Bone marrow (tissue), 2 donors: Measurements from ENCODE around the gene PCDHA7.
"Not testable (repeated sequence)": the region's sequence is repeated elsewhere in the genome, so short reads cannot be mapped to it uniquely, and the experiment has no call there.

Source experiments
- DNase-seq, 2 donors: peaks; one replicate each; lab custom pipeline; 2025; lab: John Stamatoyannopoulos, UW

The PCDHA7 gene

DNA sequence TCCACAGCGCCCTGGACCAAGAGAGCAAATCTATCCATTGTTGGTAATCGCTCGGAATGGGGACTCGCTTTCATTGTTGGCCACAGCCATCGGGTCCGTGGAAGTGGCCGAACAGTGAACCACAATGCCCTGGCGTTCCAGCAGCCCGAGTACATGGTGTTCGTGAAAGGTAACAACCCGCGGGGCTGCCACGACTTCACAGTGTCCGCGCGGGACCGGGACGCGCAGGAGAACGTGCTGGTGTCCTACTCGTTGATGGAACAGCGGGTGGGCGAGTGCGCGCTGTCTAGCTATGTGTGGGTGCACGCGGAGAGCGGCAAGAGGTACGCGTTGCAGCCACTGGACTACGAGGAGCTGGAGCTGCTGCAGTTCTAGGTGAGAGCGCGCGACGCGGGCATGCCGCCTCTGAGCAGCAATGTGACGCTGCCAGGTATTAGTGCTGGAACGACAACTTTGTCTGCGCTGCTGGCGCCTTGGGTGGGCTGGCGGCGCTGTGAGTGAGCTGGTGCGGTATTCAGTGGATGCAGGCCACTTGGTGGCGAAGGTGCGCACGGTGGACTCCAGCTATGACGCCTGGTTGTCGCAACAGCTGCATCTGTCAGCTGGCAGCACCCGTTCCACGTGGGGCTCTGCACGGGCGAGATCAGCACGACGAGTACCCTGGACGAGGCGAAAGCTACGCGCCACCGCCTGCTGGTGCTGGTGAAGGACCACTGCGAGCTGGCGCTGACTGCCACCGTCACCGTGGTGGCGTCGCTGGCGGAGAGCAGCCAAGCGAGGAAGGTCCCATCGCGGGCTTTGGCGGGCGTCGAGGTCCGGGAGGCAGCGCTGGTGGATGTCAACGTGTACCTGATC is 28.6 kb downstream of the PCDHA7 start:
- DNase-seq: no peak

DNA sequence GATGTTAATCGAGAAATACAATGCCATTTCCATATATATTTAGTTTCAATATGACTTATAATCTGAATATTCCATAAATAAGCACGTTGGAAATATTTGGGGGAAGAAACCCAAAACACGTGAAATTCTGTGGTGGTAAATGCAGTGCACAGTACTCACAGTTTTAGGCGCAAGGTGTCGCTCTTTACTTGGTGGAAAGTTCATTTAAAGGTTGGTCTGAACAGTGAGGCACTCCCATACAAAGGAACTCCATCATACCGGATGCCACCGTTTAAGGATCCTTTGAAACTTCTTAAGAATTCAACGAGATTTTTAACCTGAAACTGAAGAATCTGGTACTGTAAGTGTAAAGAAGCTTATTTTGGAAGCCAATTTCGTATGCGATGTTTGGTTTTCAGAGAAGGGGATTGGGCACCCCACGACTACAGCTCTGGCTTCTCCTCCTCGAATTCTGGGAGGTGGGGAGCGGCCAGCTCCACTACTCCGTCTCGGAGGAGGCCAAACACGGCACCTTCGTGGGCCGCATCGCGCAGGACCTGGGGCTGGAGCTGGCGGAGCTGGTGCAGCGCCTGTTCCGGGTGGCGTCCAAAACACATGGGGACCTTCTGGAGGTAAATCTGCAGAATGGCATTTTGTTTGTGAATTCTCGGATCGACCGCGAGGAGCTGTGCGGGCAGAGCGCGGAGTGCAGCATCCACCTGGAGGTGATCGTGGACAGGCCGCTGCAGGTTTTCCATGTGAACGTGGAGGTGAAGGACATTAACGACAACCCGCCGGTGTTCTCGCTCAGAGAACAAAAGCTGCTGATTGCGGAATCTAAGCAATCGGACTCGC is 34.9 kb downstream of the PCDHA7 start, which contains the start of gene PCDHA11:
PCDHA11 (plus strand) TSS at position 237 of the 834 bp plus-strand sequence; CDS start at position 384, 147 bp downstream.
- DNase-seq: no peak

DNA sequence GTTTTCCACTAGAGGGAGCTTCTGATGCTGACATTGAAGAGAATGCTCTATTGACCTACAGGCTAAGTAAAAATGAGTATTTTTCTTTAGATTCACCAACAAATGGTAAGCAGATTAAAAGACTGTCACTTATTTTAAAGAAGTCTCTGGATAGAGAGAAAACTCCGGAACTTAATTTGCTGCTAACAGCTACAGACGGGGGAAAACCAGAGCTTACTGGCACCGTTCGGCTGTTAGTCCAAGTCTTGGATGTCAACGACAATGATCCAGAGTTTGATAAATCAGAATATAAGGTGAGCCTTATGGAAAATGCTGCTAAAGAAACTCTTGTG is 35.5 kb downstream of the PCDHA7 start:
- no peak for DNase-seq

DNA sequence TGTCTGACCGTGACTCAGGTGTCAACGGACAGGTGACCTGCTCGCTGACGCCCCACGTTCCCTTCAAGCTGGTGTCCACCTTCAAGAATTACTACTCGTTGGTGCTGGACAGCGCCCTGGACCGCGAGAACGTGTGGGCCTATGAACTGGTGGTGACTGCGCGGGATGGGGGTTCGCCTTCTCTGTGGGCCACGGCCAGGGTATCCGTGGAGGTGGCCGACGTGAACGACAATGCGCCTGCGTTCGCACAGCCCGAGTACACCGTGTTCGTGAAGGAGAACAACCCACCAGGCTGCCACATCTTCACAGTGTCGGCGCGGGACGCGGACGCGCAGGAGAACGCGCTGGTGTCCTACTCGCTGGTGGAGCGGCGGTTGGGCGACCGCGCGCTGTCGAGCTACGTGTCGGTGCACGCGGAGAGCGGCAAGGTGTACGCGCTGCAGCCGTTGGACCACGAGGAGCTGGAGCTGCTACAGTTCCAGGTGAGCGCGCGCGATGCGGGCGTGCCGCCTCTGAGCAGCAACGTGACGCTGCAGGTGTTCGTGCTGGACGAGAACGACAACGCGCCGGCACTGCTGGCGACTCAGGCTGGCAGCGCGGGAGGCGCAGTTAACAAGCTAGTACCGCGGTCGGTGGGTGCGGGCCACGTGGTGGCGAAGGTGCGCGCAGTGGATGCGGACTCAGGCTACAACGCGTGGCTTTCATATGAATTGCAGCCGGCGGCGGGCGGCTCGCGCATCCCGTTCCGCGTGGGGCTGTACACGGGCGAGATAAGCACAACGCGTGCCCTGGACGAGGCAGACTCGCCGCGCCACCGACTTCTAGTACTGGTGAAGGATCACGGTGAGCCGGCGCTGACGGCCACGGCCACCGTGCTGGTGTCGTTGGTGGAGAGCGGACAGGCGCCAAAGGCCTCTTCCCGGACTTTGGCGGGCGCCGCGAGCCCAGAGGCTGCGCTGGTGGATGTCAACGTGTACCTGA is 36.4 kb downstream of the PCDHA7 start:
- DNase-seq: no peak

DNA sequence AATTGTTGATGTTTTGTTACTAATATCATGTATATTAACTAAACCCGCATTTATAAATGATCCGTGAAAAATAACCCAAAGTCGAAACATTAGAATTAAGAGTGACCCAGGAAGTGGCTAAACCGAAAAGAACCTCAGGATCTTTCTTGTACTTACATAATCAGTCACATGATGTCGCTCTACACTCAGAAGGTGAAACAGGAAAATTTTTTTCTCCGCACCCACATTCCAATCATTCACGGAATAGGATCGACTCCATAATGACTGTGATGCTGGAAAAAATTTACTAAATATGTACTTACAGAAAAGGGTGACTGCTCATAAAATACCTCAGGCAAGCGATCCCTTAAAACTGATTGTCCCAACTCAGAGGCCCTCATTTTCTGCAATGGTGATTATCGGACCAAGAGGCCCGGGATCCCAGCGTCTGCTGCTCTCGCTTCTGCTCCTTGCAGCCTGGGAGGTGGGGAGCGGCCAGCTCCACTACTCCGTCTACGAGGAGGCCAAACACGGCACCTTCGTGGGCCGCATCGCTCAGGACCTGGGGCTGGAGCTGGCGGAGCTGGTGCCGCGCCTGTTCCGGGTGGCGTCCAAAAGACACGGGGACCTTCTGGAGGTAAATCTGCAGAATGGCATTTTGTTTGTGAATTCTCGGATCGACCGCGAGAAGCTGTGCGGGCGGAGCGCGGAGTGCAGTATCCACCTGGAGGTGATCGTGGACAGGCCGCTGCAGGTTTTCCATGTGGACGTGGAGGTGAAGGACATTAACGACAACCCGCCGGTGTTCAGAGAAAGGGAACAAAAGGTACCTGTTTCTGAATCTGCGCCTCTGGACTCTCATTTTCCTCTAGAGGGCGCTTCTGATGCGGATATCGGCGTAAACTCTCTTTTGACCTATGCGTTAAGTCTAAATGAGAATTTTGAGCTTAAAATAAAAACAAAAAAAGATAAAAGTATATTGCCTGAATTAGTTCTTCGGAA is 41.3 kb downstream of the PCDHA7 start, which contains the start of gene PCDHA12:
PCDHA12 (plus strand) TSS at position 224 of the 981 bp plus-strand sequence; CDS start at position 389, 165 bp downstream.
- no peak for DNase-seq

DNA sequence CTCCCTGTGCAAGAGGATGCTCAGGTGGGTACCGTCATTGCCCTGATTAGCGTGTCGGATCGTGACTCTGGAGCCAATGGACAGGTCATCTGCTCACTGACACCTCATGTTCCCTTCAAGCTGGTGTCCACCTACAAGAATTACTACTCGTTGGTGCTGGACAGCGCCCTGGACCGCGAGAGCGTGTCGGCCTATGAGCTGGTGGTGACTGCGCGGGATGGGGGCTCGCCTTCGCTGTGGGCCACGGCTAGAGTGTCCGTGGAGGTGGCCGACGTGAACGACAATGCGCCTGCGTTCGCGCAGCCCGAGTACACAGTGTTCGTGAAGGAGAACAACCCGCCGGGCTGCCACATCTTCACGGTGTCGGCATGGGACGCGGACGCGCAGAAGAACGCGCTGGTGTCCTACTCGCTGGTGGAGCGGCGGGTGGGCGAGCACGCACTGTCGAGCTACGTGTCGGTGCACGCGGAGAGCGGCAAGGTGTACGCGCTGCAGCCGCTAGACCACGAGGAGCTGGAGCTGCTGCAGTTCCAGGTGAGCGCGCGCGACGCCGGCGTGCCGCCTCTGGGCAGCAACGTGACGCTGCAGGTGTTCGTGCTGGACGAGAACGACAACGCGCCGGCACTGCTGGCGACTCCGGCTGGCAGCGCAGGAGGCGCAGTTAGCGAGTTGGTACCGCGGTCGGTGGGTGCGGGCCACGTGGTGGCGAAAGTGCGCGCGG is 42.6 kb downstream of the PCDHA7 start:
- not testable (repeated sequence) for DNase-seq

DNA sequence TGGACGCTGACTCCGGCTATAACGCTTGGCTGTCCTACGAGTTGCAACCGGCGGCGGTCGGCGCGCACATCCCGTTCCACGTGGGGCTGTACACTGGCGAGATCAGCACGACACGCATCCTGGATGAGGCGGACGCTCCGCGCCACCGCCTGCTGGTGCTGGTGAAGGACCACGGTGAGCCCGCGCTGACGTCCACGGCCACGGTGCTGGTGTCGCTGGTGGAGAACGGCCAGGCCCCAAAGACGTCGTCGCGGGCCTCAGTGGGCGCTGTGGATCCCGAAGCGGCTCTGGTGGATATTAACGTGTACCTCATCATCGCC is 43.2 kb downstream of the PCDHA7 start:
- no peak for DNase-seq

DNA sequence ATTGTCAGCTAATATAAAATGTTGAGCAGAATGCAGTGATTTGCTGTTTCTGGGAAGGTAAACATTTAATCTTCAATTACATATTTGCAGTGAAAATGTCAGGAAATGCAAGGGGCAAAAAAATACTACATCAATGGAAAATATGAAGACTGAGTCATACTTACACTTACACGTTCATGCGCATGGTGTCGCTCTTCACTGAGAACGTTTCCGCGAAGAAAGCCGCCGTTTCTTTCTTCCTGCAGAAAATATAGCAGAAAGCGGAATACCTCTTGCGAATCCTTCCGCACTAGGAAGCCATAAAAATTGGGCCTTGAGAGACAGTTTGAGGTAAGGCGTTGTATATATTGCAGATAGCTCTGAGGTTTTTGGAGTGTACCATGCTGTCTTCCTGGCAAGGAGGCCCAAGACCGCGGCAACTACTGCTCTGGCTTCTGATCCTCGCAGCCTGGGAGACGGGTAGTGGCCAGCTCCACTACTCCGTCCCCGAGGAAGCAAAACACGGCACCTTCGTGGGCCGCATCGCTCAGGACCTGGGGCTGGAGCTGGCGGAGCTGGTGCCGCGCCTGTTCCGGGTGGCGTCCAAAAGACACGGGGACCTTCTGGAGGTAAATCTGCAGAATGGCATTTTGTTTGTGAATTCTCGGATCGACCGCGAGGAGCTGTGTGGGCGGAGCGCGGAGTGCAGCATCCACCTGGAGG is 48.0 kb downstream of the PCDHA7 start, which contains the start of gene PCDHA13:
PCDHA13 (plus strand) TSS at position 236 of the 702 bp plus-strand sequence; CDS start at position 381, 145 bp downstream.
- no peak for DNase-seq

DNA sequence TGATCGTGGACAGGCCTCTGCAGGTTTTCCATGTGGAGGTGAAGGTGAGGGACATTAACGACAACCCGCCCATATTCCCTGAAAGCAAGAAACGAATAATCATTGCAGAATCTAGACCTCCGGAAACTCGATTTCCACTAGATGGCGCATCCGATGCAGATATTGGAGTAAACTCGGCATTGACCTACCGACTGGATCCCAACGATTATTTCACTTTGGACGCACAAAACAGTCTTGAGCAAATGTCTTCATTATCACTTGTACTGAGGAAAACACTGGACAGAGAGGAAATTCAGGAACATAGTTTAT is 48.5 kb downstream of the PCDHA7 start:
- DNase-seq: no peak

DNA sequence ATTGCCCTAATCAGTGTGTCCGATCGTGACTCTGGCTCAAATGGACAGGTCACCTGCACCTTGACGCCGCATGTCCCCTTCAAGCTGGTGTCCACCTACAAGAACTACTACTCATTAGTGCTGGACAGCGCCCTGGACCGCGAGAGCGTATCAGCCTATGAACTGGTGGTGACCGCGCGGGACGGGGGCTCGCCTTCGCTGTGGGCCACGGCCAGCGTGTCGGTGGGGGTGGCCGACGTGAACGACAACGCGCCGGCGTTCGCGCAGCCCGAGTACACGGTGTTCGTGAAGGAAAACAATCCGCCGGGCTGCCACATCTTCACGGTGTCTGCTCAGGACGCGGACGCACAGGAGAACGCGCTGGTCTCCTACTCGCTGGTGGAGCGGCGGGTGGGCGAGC is 49.3 kb downstream of the PCDHA7 start:
- DNase-seq: no peak

DNA sequence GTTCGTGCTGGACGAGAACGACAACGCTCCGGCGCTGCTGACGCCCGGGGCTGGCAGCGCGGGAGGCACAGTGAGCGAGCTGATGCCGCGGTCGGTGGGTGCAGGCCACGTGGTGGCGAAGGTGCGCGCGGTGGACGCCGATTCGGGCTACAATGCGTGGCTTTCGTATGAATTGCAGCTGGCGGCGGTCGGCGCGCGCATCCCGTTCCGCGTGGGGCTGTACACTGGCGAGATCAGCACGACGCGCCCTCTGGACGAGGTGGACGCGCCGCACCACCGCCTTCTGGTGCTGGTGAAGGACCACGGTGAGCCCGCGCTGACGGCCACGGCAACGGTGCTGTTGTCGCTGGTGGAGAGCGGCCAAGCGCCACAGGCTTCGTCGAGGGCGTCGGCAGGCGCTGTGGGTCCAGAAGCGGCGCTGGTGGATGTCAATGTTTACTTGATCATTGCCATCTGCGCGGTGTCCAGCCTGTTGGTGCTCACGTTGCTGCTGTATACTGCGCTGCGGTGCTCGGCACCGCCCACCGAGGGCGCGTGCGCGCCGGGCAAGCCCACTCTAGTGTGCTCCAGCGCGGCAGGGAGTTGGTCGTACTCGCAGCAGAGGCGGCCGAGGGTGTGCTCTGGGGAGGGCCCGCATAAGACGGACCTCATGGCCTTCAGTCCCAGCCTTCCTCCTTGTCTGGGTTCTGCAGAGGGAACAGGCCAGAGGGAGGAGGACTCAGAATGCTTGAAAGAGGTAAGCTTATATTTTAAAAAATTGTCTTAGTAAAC is 50.0 kb downstream of the PCDHA7 start:
- DNase-seq: no peak
